Vagina (tissue), 2 donors: ENCODE data around the gene NUAK1.

Experiments
- CTCF ChIP-seq, 3 experiments: fragments of 450-650 bp in 2 of 3; fragments of 200-600 bp in 1 of 3; sonication (generic) in 1 of 3; IDR thresholded peaks; one replicate each; pipeline ENCODE4 v1.5.1; 2017 to 2019; ENCODE audit warnings: antibody characterized with exemption in 3 of 3, mild to moderate bottlenecking in 2 of 3, moderate library complexity in 2 of 3
- POLR2A ChIP-seq, 2 donors: fragments of 450-650 bp; IDR thresholded peaks; one replicate each; pipeline ENCODE4 v1.6.1; 2017; ENCODE audit warnings: antibody characterized with exemption in 2 of 2, mild to moderate bottlenecking in 2 of 2, moderate library complexity in 2 of 2

- TF ChIP-seq CTCF (IDR thresholded peaks at IDR 0.05) (no peak), POLR2A (IDR thresholded peaks at IDR 0.05) (no peak)
Observed at GRCh38 chr12:106082216-106083175, 56.3 kb downstream of the NUAK1 start.
